ENCODE measurements around the gene NOS3. TPM values are rescaled to one million over a fixed set of nuclear protein-coding genes. Genes with fewer than 3 reads are reported as not detected.

NOS3 gene
- total and polyA plus RNA-seq, 2 experiments from 2014 or later: 2.6 to 6.1 TPM

DNA sequence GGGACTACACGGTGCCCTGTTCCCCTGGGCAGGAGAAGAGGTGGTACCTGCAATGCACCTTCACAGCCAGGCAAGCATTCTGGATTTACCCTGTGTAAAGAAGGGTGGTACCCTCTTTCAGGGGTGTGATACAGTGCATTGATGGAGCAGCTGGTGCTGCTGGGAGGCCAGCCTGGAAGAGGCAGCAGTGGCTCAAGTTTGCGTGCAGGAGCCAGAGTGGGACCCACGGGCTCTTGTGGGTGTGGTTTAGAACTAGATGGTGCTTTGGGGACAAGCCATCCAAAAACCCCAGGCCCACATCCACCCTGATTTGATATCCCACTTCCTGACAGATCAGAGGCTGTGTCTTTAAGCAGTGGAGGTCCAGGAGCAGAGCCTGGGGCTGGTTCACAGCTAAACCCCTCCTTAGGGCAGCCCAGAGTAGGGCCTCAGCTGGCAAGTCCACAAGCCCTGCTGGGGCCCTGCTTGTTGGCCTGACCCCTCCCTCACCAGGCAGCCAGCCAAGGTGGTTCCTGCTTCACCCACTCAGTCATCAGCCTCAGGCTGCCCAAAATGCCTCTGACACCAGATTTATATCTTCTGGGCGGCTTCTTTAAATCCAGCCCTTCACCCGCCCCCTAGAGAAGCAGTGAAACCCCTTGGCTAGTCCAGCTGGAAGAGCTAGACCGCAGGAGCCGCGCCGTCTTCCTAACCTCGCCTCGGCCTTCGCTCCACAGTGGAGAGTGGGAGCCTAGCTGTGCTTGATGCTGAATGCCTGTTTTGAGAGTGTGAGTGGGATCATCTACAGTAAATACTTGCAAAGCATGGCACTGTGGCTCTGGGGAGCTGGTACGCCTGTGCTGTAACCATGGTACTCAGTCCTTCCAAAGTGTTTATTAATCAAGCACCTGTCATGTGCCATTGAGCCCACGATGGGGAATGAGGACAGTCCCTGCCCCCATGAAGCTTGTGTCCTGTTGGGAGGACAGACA lies 56.1 kb downstream of the NOS3 start:
- H3K4me1 ChIP-seq (ENCODE audit: insufficient read depth): no peaks in the 10 kb centered on the region
- H3K4me2 ChIP-seq: no peak overlapping the region
- no peaks in the 10 kb centered on the region for H4K20me1 ChIP-seq (replicated peaks; ENCODE audit: insufficient read depth)
- TF ChIP-seq JUNB (IDR thresholded peaks at IDR 0.05; ENCODE audit: unreplicated experiment) (no peak), CREB1 (CRISPR knock-in tag; IDR thresholded peaks at IDR 0.05; ENCODE audit: low read depth) (no peak)
- TF ChIP-seq, protein P1, sequence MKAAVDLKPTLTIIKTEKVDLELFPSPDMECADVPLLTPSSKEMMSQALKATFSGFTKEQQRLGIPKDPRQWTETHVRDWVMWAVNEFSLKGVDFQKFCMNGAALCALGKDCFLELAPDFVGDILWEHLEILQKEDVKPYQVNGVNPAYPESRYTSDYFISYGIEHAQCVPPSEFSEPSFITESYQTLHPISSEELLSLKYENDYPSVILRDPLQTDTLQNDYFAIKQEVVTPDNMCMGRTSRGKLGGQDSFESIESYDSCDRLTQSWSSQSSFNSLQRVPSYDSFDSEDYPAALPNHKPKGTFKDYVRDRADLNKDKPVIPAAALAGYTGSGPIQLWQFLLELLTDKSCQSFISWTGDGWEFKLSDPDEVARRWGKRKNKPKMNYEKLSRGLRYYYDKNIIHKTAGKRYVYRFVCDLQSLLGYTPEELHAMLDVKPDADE (IDR thresholded peaks at IDR 0.05): no peak
- ATAC-seq (no peak), DNase-seq (ENCODE audit: low spot score) (no peak)
- no peak overlapping the region for H2AFZ ChIP-seq
- no peaks in the 10 kb centered on the region for H3K79me2 ChIP-seq (replicated peaks; ENCODE audit: insufficient read depth)
- Mint-ChIP-seq H3K9me3 (no peaks in the 10 kb centered on the region), H3K27me3 (ENCODE audit: insufficient read depth, low read depth, poor library complexity) (peaks cover 26% of the 10 kb centered on the region), H3K4me3 (no peak overlapping the region), H3K27ac (no peak overlapping the region), H3K36me3 (ENCODE audit: low read depth) (no peaks in the 10 kb centered on the region; the same call in 2 of the 3 replicates), H3K4me1 (peaks cover 4% of the 10 kb centered on the region)
- H3K36me3 ChIP-seq (ENCODE audit: insufficient read depth): no peaks in the 10 kb centered on the region
- peaks cover 22% of the 10 kb centered on the region for H3K27me3 ChIP-seq (ENCODE audit: insufficient read depth)
- H3K9me2 ChIP-seq (ENCODE audit: insufficient read depth): no peaks in the 10 kb centered on the region
- no peak overlapping the region for H3K4me3 ChIP-seq
- H3K27ac ChIP-seq (ENCODE audit: low read depth): no peak overlapping the region
- H3F3A ChIP-seq (replicated peaks; ENCODE audit: low read depth): no peaks in the 10 kb centered on the region

DNA sequence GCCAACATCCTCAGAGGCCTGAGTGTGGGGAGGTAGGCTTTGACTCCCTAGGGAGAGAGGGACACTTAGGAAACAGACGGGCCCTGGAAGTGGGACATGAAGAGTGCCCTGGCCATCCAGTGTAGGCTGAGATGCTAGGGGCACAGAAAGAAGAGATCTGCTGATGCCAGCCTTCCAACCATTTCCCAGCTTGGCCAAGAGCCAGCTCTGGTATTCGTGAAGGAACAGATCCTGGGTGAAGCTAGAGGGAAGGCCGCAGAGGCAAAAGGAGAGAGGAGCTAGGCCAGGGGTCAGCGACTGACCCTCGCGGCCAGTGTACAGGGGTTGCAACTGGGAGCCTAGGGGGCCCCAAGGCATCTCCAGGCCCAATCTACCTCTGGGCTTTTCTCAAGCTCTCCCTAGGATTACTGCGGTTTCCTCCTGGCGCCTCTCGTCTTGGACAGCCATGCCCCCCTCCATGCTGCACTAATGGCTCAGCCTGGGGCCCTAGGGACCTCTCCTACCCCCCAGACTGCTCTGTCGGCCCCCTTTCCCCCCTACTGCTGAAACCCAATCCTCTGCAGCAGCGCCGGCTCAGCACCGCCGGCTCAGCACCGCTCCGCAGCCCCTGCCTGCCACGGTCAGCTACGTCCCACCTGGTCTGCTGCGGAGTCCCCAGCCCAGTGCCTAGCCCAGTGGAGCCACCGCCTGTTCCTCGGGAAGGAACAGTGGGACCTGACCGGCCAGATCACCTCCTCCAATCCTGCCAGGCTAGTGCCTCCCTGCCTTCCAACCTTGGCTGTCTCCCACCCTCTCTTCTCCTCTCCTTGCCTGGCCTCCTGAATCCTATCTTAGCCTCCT lies 57.4 kb downstream of the NOS3 start, which contains the start of gene ASIC3:
Gene ASIC3 (plus strand): TSS at position 556 of the 840 bp plus-strand sequence. CDS start 355 bp downstream, outside the sequence.
- Histone ChIP-seq H3K4me1 (ENCODE audit: insufficient read depth) (no peaks in the 10 kb centered on the region), H3K27ac (ENCODE audit: low read depth) (no peak within 1 kb of the TSS), H3K79me2 (replicated peaks; ENCODE audit: insufficient read depth) (no peaks in the 10 kb centered on the region), H3K4me2 (no peak within 1 kb of the TSS), H4K20me1 (replicated peaks; ENCODE audit: insufficient read depth) (no peaks in the 10 kb centered on the region), H2AFZ (no peak within 1 kb of the TSS), H3K36me3 (ENCODE audit: insufficient read depth) (no peaks in the 10 kb centered on the region), H3K9me2 (ENCODE audit: insufficient read depth) (no peaks in the 10 kb centered on the region), H3K27me3 (ENCODE audit: insufficient read depth) (peaks cover 22% of the 10 kb centered on the region), H3K4me3 (no peak within 1 kb of the TSS), H3F3A (replicated peaks; ENCODE audit: low read depth) (no peaks in the 10 kb centered on the region)
- Mint-ChIP-seq H3K9me3 (no peaks in the 10 kb centered on the region), H3K27me3 (ENCODE audit: insufficient read depth, low read depth, poor library complexity) (peaks cover 26% of the 10 kb centered on the region), H3K27ac (no peak within 1 kb of the TSS), H3K4me1 (peaks cover 9% of the 10 kb centered on the region), H3K4me3 (no peak within 1 kb of the TSS), H3K36me3 (ENCODE audit: low read depth) (no peaks in the 10 kb centered on the region)
- DNase-seq (ENCODE audit: low spot score) (no peak), ATAC-seq (no peak)
- no peak for TF ChIP-seq ZNF114 (CRISPR knock-in tag; IDR thresholded peaks at IDR 0.05)
- TF ChIP-seq, protein P1 (IDR thresholded peaks at IDR 0.05): no peak
- TF ChIP-seq, protein P2, sequence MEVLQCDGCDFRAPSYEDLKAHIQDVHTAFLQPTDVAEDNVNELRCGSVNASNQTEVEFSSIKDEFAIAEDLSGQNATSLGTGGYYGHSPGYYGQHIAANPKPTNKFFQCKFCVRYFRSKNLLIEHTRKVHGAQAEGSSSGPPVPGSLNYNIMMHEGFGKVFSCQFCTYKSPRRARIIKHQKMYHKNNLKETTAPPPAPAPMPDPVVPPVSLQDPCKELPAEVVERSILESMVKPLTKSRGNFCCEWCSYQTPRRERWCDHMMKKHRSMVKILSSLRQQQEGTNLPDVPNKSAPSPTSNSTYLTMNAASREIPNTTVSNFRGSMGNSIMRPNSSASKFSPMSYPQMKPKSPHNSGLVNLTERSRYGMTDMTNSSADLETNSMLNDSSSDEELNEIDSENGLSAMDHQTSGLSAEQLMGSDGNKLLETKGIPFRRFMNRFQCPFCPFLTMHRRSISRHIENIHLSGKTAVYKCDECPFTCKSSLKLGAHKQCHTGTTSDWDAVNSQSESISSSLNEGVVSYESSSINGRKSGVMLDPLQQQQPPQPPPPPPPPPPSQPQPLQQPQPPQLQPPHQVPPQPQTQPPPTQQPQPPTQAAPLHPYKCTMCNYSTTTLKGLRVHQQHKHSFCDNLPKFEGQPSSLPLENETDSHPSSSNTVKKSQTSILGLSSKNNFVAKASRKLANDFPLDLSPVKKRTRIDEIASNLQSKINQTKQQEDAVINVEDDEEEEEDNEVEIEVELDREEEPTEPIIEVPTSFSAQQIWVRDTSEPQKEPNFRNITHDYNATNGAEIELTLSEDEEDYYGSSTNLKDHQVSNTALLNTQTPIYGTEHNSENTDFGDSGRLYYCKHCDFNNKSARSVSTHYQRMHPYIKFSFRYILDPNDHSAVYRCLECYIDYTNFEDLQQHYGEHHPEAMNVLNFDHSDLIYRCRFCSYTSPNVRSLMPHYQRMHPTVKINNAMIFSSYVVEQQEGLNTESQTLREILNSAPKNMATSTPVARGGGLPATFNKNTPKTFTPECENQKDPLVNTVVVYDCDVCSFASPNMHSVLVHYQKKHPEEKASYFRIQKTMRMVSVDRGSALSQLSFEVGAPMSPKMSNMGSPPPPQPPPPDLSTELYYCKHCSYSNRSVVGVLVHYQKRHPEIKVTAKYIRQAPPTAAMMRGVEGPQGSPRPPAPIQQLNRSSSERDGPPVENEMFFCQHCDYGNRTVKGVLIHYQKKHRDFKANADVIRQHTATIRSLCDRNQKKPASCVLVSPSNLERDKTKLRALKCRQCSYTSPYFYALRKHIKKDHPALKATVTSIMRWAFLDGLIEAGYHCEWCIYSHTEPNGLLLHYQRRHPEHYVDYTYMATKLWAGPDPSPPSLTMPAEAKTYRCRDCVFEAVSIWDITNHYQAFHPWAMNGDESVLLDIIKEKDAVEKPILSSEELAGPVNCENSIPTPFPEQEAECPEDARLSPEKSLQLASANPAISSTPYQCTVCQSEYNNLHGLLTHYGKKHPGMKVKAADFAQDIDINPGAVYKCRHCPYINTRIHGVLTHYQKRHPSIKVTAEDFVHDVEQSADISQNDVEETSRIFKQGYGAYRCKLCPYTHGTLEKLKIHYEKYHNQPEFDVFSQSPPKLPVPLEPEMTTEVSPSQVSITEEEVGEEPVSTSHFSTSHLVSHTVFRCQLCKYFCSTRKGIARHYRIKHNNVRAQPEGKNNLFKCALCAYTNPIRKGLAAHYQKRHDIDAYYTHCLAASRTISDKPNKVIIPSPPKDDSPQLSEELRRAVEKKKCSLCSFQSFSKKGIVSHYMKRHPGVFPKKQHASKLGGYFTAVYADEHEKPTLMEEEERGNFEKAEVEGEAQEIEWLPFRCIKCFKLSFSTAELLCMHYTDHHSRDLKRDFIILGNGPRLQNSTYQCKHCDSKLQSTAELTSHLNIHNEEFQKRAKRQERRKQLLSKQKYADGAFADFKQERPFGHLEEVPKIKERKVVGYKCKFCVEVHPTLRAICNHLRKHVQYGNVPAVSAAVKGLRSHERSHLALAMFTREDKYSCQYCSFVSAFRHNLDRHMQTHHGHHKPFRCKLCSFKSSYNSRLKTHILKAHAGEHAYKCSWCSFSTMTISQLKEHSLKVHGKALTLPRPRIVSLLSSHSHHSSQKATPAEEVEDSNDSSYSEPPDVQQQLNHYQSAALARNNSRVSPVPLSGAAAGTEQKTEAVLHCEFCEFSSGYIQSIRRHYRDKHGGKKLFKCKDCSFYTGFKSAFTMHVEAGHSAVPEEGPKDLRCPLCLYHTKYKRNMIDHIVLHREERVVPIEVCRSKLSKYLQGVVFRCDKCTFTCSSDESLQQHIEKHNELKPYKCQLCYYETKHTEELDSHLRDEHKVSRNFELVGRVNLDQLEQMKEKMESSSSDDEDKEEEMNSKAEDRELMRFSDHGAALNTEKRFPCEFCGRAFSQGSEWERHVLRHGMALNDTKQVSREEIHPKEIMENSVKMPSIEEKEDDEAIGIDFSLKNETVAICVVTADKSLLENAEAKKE (CRISPR knock-in tag; IDR thresholded peaks at IDR 0.05): no peak
- no peak for TF ChIP-seq EZH2phosphoT487 (IDR thresholded peaks at IDR 0.05; ENCODE audit: unreplicated experiment)
- no peak for TF ChIP-seq CREB1 (CRISPR knock-in tag; IDR thresholded peaks at IDR 0.05; ENCODE audit: low read depth)
- TF ChIP-seq NANOG (IDR thresholded peaks at IDR 0.05; ENCODE audit: borderline replicate concordance): no peak
- TF ChIP-seq, protein P3, sequence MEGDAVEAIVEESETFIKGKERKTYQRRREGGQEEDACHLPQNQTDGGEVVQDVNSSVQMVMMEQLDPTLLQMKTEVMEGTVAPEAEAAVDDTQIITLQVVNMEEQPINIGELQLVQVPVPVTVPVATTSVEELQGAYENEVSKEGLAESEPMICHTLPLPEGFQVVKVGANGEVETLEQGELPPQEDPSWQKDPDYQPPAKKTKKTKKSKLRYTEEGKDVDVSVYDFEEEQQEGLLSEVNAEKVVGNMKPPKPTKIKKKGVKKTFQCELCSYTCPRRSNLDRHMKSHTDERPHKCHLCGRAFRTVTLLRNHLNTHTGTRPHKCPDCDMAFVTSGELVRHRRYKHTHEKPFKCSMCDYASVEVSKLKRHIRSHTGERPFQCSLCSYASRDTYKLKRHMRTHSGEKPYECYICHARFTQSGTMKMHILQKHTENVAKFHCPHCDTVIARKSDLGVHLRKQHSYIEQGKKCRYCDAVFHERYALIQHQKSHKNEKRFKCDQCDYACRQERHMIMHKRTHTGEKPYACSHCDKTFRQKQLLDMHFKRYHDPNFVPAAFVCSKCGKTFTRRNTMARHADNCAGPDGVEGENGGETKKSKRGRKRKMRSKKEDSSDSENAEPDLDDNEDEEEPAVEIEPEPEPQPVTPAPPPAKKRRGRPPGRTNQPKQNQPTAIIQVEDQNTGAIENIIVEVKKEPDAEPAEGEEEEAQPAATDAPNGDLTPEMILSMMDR (conservative IDR thresholded peaks at IDR 0.05; ENCODE audit: low read depth in 2 of 2): no peak

Measured in GM23338 (cell line).